ENCODE data around the gene ARPC2.

The ARPC2 gene

GRCh38 chr2:218172845-218173244, 44.1 kb upstream of the ARPC2 start:
- H3K4me3 ChIP-seq = no peak overlapping the region
- no peak for DNase-seq
- H3K4me1 ChIP-seq = no peaks in the 10 kb centered on the region
- no peak for TF ChIP-seq CTCF (IDR thresholded peaks at IDR 0.05)
- H3K27ac ChIP-seq = no peak overlapping the region
- no peaks in the 10 kb centered on the region for H3K36me3 ChIP-seq
- intact Hi-C loops (cut with DNase I; ENCODE audit: low total_unique reads) = no loop called here
- H3K9me3 ChIP-seq = no peaks in the 10 kb centered on the region
- peaks cover 0 to 8% of the 10 kb centered on the region in 2 donors for H3K27me3 ChIP-seq

- H3K36me3 ChIP-seq = no peaks in the 10 kb centered on the region
- no peak for TF ChIP-seq CTCF (IDR thresholded peaks at IDR 0.05)
- intact Hi-C loops (cut with DNase I; ENCODE audit: low total_unique reads) = no loop called here
These were observed 37.2 kb upstream of the ARPC2 start for GRCh38 chr2:218179782-218180181.

GRCh38 chr2:218180467-218181114, 36.4 kb upstream of the ARPC2 start:
- H3K27me3 ChIP-seq = no peaks in the 10 kb centered on the region
- intact Hi-C loops (cut with DNase I; ENCODE audit: low total_unique reads) = no loop called here
- TF ChIP-seq CTCF (IDR thresholded peaks at IDR 0.05) = no peak
- DNase-seq = no peak
- no peak overlapping the region for H3K4me3 ChIP-seq
- no peaks in the 10 kb centered on the region for H3K36me3 ChIP-seq
- no peak overlapping the region for H3K27ac ChIP-seq
- H3K9me3 ChIP-seq = no peaks in the 10 kb centered on the region
- H3K4me1 ChIP-seq = no peaks in the 10 kb centered on the region

More at GRCh38 chr2:218179782-218180181, 37.2 kb upstream of the ARPC2 start:
- Histone ChIP-seq H3K27ac (no peak overlapping the region), H3K9me3 (no peaks in the 10 kb centered on the region), H3K27me3 (no peaks in the 10 kb centered on the region), H3K4me1 (no peaks in the 10 kb centered on the region), H3K4me3 (no peak overlapping the region)
- DNase-seq = no peak

GRCh38 chr2:218184331-218184730, 32.7 kb upstream of the ARPC2 start:
- Histone ChIP-seq H3K27me3 (no peaks in the 10 kb centered on the region), H3K36me3 (no peaks in the 10 kb centered on the region), H3K9me3 (no peaks in the 10 kb centered on the region), H3K4me3 (no peak overlapping the region), H3K27ac (no peak overlapping the region), H3K4me1 (peaks cover 0 to 16% (median 5%) of the 10 kb centered on the region in 4 donors)
- DNase-seq = no peak
- intact Hi-C loops (cut with DNase I; ENCODE audit: low total_unique reads) = no loop called here
- TF ChIP-seq CTCF (IDR thresholded peaks at IDR 0.05) = no peak

- no peaks in the 10 kb centered on the region for H3K27me3 ChIP-seq
- H3K4me1 ChIP-seq = peaks cover 0 to 16% (median 5%) of the 10 kb centered on the region in 4 donors
- H3K9me3 ChIP-seq = no peaks in the 10 kb centered on the region
- no peaks in the 10 kb centered on the region for H3K36me3 ChIP-seq
- no peak overlapping the region for H3K4me3 ChIP-seq
- peak; percentile 71 to 73 for DNase-seq
- intact Hi-C loops (cut with DNase I; ENCODE audit: low total_unique reads) = loop anchor here (5.0 kb wide), 1 partner anchor 81 kb away; no protein-coding TSS in a partner anchor
- TF ChIP-seq CTCF (IDR thresholded peaks at IDR 0.05) = peak; percentile 72 to 81
- H3K27ac ChIP-seq = no peak overlapping the region
These were observed 30.6 kb upstream of the ARPC2 start for GRCh38 chr2:218186355-218186766.

Measured in tibial artery (tissue), 4 donors.